COLO829 (cell line): ENCODE data around the gene ACAA2.

Experiments
- DNase-seq: peaks from one replicate; pipeline ENCODE4 v3.0.0; 2012; ENCODE audit warnings: low spot score

Gene ACAA2

GRCh38 chr18:49813319-49814146 is at the start of gene ACAA2:
Gene ACAA2 (minus strand): TSS chr18:49813533. CDS start chr18:49813484, 49 bp downstream.
- DNase-seq = peak; percentile 13

GRCh38 chr18:49862656-49863385 is 49.5 kb upstream of the ACAA2 start:
- no peak for DNase-seq

- no peak for DNase-seq
Observed at GRCh38 chr18:49861659-49862058, 48.3 kb upstream of the ACAA2 start.

- no peak for DNase-seq
Observed at GRCh38 chr18:49859725-49860124, 46.4 kb upstream of the ACAA2 start.

- DNase-seq = no peak
Observed at GRCh38 chr18:49859021-49859359, 45.7 kb upstream of the ACAA2 start.

GRCh38 chr18:49858309-49859020 is 45.1 kb upstream of the ACAA2 start:
- DNase-seq = peak; percentile 44

GRCh38 chr18:49857708-49858107 is 44.4 kb upstream of the ACAA2 start:
- no peak for DNase-seq

- DNase-seq = no peak
Observed at GRCh38 chr18:49856496-49856895, 43.2 kb upstream of the ACAA2 start.

- no peak for DNase-seq
Observed at GRCh38 chr18:49855711-49856415, 42.5 kb upstream of the ACAA2 start.

- DNase-seq = no peak
Observed at GRCh38 chr18:49854681-49855080, 41.3 kb upstream of the ACAA2 start.

GRCh38 chr18:49853436-49853835 is 40.1 kb upstream of the ACAA2 start:
- DNase-seq = no peak

- DNase-seq = no peak
Observed at GRCh38 chr18:49853011-49853410, 39.7 kb upstream of the ACAA2 start.

- no peak for DNase-seq
Observed at GRCh38 chr18:49851624-49852023, 38.3 kb upstream of the ACAA2 start.

GRCh38 chr18:49850636-49851035 is 37.3 kb upstream of the ACAA2 start:
- no peak for DNase-seq

- DNase-seq = peak; percentile 65
Observed at GRCh38 chr18:49849331-49850217, 36.2 kb upstream of the ACAA2 start.

GRCh38 chr18:49848115-49848514 is 34.8 kb upstream of the ACAA2 start:
- no peak for DNase-seq

- no peak for DNase-seq
Observed at GRCh38 chr18:49847524-49847923, 34.2 kb upstream of the ACAA2 start.

GRCh38 chr18:49846718-49847470 is 33.6 kb upstream of the ACAA2 start:
- no peak for DNase-seq

- DNase-seq = no peak
Observed at GRCh38 chr18:49846361-49846662, 33.0 kb upstream of the ACAA2 start.

- DNase-seq = no peak
Observed at GRCh38 chr18:49845629-49846360, 32.5 kb upstream of the ACAA2 start.
